Psoas muscle (tissue), 8 donors: ENCODE results near the gene PCK2. TPM values are rescaled to one million over a fixed set of nuclear protein-coding genes. Genes with fewer than 3 reads are reported as not detected.
"Not testable (repeated sequence)": the region's sequence is repeated elsewhere in the genome, so short reads cannot be mapped to it uniquely, and the experiment has no call there.

Source experiments
- ATAC-seq, 4 donors: fragments of 200-7000 bp; cut with Tn5 transposase; one replicate each; pipeline ENCODE4 v1.9.1; 2020; ENCODE audit warnings: moderate library complexity in 3 of 4, mild to moderate bottlenecking in 2 of 4
- DNase-seq, 2 donors: peaks; one replicate each; pipeline ENCODE4 v3.0.0-alpha.2; 2020
- H3K27ac ChIP-seq: fragments of 200-600 bp; one replicate; pipeline ENCODE4 v1.8.0; 2022
- H3K27me3 ChIP-seq, 3 donors: fragments of 200-600 bp in 1 of 3; one replicate each; pipeline versions ENCODE4 v1.6.1 to v1.8.0; 2013 to 2022; ENCODE audit warnings: low read length in 2 of 3, mild to moderate bottlenecking in 2 of 3, moderate library complexity in 1 of 3; ENCODE audit not compliant: insufficient read depth in 3 of 3
- H3K36me3 ChIP-seq, 2 donors: fragments of 200-600 bp in 1 of 2; one replicate each; pipeline versions ENCODE4 v1.6.1 to v1.8.0; 2013 to 2022; ENCODE audit warnings: low read depth in 1 of 2, mild to moderate bottlenecking in 1 of 2, moderate library complexity in 1 of 2; ENCODE audit not compliant: insufficient read depth in 1 of 2
- H3K4me1 ChIP-seq: fragments of 200-600 bp; one replicate; pipeline ENCODE4 v1.8.0; 2022
- H3K4me3 ChIP-seq: fragments of 200-600 bp; one replicate; pipeline ENCODE4 v1.8.0; 2022; ENCODE audit warnings: mild to moderate bottlenecking
- H3K9me3 ChIP-seq: fragments of 200-600 bp; one replicate; pipeline ENCODE4 v1.8.0; 2022
- WGBS, 3 donors: extraction: QIAGEN DNeasy Blood & Tissue Kit; methylation state at CpG; one replicate each; pipeline versions ENCODE4 v1.1.6 to v1.1.7; 2013; 5-methylcytosine and 5-hydroxymethylcytosine counted together
- intact Hi-C, 2 donors: fragments of 100-400 bp; cut with DNase I; formaldehyde crosslinking; loops; one replicate each; pipeline versions ENCODE4 v1.11.0 to v1.14.2; 2022
- long read RNA-seq, 2 donors: library from polyadenylated mRNA; unstranded; transcript quantifications; one replicate each; pipeline ENCODE4 v2.0.0, GENCODE V29; 2021
- polyA plus RNA-seq, 3 donors: library from polyadenylated mRNA; stranded (reverse); fragments of 200-250 nt; gene quantifications; one replicate each; pipeline ENCODE4 v1.2.3, GENCODE V29; 2013
- total RNA-seq, 4 donors: library from RNA; stranded (reverse); fragmentation: NEBNext Ultra II Directional in 2 of 4; extraction: Animal tissue kit (Norgen Biotek cat#: 25700) in 2 of 4; gene quantifications; one replicate each; pipeline versions ENCODE4 v1.2.1 to v1.2.4, GENCODE V29; 2021 to 2023
- TF ChIP-seq, protein P1 (sequence below): fragments of 200-600 bp; IDR thresholded peaks from one replicate; pipeline ENCODE4 v1.8.0; 2022; ENCODE audit warnings: antibody characterized with exemption
- donor health status: healthy with polysubstance abuse.
- donor health status: DM: no; HTN: no; CAD: no; lungs with moderate emphysema.
- donor health status: Bipolar disorder and iron deficiency.
- donor health status: healthy.
- donor health status: DM: yes; HTN: yes; CAD: no.
- donor health status: DM: no; HTN: no; CAD: no.
- donor health status: DM: no; HTN: no; CAD: no.
- donor health status: DM: yes; HTN: yes; CAD: no.

The PCK2 gene
- total RNA-seq (1 to 10 TPM; 2.1 to 4.5 (median 2.7) TPM), polyA plus RNA-seq (1 to 10 TPM; 2.0 to 2.7 (median 2.0) TPM)
- long read RNA-seq, donor 1, partial matches to known transcripts: 0 of 1 reads
- long read RNA-seq, donor 1, other reads (novel, unspliced or antisense): 1 of 1 reads
- long read RNA-seq, donor 2, partial matches to known transcripts: 2 of 7 reads
- long read RNA-seq, donor 2, other reads (novel, unspliced or antisense): 1 of 7 reads

DNA sequence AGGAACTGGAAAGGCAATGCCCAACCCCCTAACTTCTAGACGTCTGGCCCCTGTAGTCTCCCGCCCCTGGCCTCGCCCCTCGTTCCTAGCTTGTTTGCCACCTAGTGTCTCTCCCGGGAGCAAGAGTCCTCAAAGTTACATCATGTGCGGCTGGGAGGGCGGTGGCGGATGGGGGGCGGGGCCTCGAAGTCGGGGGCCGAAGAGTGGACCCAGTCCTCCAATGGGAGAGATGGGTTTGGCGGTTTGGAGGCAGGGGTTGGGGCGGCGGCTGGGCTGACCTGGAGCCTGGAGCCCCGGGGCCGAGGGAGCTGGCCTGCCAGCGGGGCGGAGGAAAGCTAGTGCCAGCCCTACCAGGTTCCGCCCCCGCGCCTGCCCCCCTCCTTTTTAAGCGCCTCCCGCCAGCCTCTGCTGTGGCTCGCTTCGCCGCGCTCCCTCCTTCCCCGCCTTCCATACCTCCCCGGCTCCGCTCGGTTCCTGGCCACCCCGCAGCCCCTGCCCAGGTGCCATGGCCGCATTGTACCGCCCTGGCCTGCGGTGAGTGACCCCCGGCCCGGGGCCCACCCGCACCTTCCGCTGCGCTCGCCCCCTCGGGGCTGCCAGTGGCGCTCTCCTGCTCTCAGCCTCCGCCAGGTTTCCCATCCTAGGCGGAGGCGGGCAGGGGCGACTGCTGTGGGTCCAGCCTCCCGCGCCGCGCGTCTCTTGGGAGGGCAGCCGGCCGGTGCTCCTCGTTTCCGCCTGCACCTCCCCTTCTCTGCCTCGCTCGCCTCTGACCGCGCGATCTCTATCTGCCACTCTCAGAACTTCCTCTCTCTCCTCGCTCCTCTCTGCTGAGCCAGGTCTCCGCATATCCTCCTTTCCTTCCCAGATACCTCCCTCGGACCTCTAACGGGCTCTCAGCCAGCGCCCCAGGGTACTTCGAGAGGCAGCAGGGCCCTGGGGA lies at the start of gene PCK2:
PCK2 (plus strand) TSS at position 411 of the 940 bp plus-strand sequence; CDS start at position 506, 95 bp downstream.
- 1 to 4% (median 1%) methylated on average over 48 to 68 of the region's 68 CpGs for WGBS, 3 donors
- peak; percentile 94 to 96 for DNase-seq
- intact Hi-C loops: loop anchor here (2.0 to 10.0 kb wide), 3 partner anchors 15 to 119 kb away; no protein-coding TSS in a partner anchor

DNA sequence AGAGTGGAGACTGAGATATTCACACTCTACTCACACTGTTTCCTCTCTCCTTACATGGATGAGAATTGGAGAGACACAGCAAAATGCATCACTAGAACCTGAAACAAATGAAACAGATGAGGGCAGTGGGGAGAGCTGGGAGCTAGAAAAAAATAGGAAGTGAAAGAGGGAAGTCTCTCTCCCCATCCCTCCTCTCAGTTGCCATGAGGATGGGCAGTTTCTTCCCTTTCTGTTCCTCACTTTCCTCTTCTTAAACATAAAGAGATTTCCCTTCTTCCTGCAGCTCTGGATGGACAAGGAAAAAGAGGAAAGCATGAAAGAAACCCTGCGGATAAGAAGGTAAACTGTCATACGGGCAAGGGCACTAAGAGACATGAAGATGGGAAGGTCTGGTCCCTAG lies 45.1 kb upstream of the PCK2 start:
- H3K36me3 ChIP-seq, DNase-seq, H3K27ac ChIP-seq, intact Hi-C loops, H3K4me1 ChIP-seq, ATAC-seq, H3K9me3 ChIP-seq, H3K4me3 ChIP-seq: not testable (repeated sequence)
- H3K27me3 ChIP-seq: peaks cover 0 to 22% (median 0%) of the 10 kb centered on the region in 3 donors
- WGBS, 3 donors: 76 to 92% (median 82%) methylated on average over 2 of the region's 2 CpGs

More for the DNA sequence above, at the start of gene PCK2:
- Histone ChIP-seq H3K36me3 (no peaks in the 10 kb centered on the region), H3K4me1 (peaks cover 6% of the 10 kb centered on the region), H3K27me3 (no peaks in the 10 kb centered on the region), H3K27ac (peak within 1 kb of the TSS; percentile 75), H3K4me3 (peak within 1 kb of the TSS; percentile 80), H3K9me3 (no peaks in the 10 kb centered on the region)
- TF ChIP-seq, protein P1, sequence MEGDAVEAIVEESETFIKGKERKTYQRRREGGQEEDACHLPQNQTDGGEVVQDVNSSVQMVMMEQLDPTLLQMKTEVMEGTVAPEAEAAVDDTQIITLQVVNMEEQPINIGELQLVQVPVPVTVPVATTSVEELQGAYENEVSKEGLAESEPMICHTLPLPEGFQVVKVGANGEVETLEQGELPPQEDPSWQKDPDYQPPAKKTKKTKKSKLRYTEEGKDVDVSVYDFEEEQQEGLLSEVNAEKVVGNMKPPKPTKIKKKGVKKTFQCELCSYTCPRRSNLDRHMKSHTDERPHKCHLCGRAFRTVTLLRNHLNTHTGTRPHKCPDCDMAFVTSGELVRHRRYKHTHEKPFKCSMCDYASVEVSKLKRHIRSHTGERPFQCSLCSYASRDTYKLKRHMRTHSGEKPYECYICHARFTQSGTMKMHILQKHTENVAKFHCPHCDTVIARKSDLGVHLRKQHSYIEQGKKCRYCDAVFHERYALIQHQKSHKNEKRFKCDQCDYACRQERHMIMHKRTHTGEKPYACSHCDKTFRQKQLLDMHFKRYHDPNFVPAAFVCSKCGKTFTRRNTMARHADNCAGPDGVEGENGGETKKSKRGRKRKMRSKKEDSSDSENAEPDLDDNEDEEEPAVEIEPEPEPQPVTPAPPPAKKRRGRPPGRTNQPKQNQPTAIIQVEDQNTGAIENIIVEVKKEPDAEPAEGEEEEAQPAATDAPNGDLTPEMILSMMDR: no peak
- peak; percentile 87 to 92 (median 88) for ATAC-seq

DNA sequence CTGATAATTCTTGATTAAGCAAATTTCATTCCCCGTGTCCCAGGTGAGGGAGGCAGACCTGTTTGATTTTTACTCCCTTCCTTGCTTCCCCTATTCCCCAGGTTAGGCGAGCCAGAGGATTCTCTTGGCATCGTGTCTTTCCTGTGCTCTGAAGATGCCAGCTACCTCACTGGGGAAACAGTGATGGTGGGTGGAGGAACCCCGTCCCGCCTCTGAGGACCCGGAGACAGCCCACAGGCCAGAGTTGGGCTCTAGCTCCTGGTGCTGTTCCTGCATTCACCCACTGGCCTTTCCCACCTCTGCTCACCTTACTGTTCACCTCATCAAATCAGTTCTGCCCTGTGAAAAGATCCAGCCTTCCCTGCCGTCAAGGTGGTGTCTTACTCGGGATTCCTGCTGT lies 43.4 kb upstream of the PCK2 start:
- H3K4me3 ChIP-seq, H3K27ac ChIP-seq, ATAC-seq, DNase-seq, H3K9me3 ChIP-seq, intact Hi-C loops, H3K36me3 ChIP-seq, H3K4me1 ChIP-seq: not testable (repeated sequence)
- WGBS, 3 donors: 74 to 79% (median 74%) methylated on average over 8 of the region's 8 CpGs
- H3K27me3 ChIP-seq: peaks cover 0 to 34% (median 0%) of the 10 kb centered on the region in 3 donors

DNA sequence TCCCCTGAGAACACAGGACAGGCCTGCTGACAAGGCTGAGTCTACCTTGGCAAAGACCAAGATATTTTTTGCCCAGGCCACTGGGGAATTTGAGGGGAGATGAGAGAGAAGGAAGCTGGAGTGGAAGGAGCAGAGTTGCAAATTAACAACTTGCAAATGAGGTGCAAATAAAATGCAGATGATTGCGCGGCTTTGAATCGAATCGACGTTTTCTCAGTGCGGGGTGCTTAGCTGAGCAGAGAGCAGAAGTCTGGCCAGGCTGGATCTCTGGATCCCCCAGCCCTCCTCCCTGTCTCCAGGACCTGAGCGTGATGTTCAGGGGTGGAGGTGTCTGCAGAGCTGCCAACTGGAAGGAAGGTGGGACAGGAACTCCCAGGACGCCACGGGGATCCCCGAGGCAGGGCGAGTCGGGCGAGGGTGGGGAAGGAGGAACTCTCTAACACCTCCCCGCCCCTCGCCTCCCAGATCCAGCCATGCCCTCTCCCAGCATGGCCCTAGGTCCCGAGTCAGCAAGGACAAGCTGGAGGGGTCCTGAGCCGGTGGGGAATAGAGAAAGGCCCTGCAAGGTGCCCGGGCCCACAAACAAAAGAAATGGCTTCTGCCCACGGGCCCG lies 42.8 kb upstream of the PCK2 start:
- peak in 3 of 4 donors; percentile 8 to 48 (median 17) for ATAC-seq
- Histone ChIP-seq H3K27ac (no peak overlapping the region), H3K36me3 (no peaks in the 10 kb centered on the region), H3K4me1 (peaks cover 10% of the 10 kb centered on the region), H3K9me3 (no peaks in the 10 kb centered on the region), H3K27me3 (peaks cover 0 to 38% (median 0%) of the 10 kb centered on the region in 3 donors), H3K4me3 (peak overlapping the region; percentile 66)
- 26 to 32% (median 31%) methylated on average over 20 of the region's 20 CpGs for WGBS, 3 donors
- intact Hi-C loops: no loop called here
- no peak for DNase-seq
- TF ChIP-seq, protein P1: no peak

DNA sequence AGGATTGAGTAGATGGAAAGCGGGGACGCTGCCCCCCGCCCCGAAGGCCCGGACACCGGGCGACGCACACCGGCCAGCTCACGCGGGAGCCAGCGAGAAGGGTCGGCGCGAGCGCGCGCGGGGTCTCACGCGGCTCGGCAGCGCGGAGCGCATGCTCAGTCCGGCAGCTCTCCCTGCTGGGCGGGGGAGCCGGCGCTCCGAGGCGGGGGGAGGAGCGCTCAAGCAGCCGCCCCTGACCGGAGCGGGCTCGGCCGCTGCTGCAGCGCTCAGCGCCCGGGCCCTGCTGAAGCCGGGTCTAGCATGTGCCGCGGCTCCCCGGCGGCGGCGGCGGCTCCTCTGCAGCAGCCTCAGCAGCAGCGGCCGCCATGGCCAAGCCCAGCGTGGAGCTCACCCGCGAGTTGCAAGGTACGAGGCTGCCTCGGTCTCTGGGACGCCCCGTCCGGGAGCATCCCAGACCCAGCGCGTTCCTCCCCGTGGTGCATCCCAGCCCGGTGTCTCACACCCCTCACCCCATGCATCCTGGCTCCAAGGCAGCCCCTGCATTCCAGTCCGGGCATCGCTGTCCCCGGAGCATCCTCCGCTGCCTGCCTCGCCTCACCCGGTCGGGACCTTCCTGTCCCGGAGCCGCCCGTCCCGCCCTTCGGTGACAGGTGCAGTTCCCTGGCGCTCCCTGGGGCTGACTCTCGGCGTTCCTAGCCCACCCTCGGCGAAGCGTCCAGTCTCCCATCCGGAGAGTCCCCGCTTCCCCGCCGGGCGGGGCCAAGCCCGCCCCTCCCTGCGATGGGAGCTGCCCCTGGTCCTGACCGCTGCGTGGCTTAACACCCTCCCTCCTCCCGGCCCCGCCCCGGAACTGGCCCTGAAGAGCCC lies 42.1 kb upstream of the PCK2 start, which contains the start of gene CARMIL3:
CARMIL3 (plus strand) TSS at position 221 of the 867 bp plus-strand sequence; CDS start at position 366, 145 bp downstream.
- no peak within 1 kb of the TSS for H3K27ac ChIP-seq
- TF ChIP-seq, protein P1: no peak
- peak; percentile 67 to 78 for DNase-seq
- intact Hi-C loops: no loop called here
- no peaks in the 10 kb centered on the region for H3K36me3 ChIP-seq
- H3K4me1 ChIP-seq: peaks cover 10% of the 10 kb centered on the region
- ATAC-seq: peak; percentile 76 to 96 (median 90)
- H3K4me3 ChIP-seq: peak within 1 kb of the TSS; percentile 66
- peaks cover 0 to 41% (median 0%) of the 10 kb centered on the region in 3 donors for H3K27me3 ChIP-seq
- no peaks in the 10 kb centered on the region for H3K9me3 ChIP-seq
- 0 to 1% (median 1%) methylated on average over 68 to 92 of the region's 92 CpGs for WGBS, 3 donors
